Fibroblast of lung (primary cell): ENCODE data around the gene OR2L3. TPM values are rescaled to one million over a fixed set of nuclear protein-coding genes. Genes with fewer than 3 reads are reported as not detected.

Source experiments
- DNase-seq, 2 donors: peaks; one replicate each; pipeline versions ENCODE4 v3.0.0 to v3.0.0-alpha.2; 2010; ENCODE audit warnings: low read depth in 2 of 2
- H2AFZ ChIP-seq: 2 replicates; pipeline ENCODE4 v1.5.1; 2012; ENCODE audit warnings: low read length, control low read depth, inconsistent platforms
- H3K27ac ChIP-seq: 2 replicates; pipeline ENCODE4 v1.5.1; 2011; ENCODE audit warnings: low read length, control low read depth; ENCODE audit not compliant: insufficient read depth
- H3K27me3 ChIP-seq: 2 replicates; pipeline ENCODE4 v1.5.1; 2011; ENCODE audit warnings: mild to moderate bottlenecking, low read length; ENCODE audit not compliant: control insufficient read depth, insufficient read depth
- H3K36me3 ChIP-seq: 2 replicates; pipeline ENCODE4 v1.5.1; 2011; ENCODE audit warnings: low read length; ENCODE audit not compliant: control insufficient read depth, insufficient read depth
- H3K4me1 ChIP-seq: 2 replicates; pipeline ENCODE4 v1.5.1; 2011; ENCODE audit warnings: low read length; ENCODE audit not compliant: control insufficient read depth, insufficient read depth; ENCODE audit errors: extremely low read depth
- H3K4me2 ChIP-seq: 2 replicates; pipeline ENCODE4 v1.5.1; 2011; ENCODE audit warnings: low read length, control low read depth; ENCODE audit not compliant: insufficient read depth; ENCODE audit errors: extremely low read depth
- H3K4me3 ChIP-seq, 4 experiments: fragments of 200-600 bp in 1 of 4; sonication (generic) in 1 of 4; replicated peaks in 1 of 4; 2 replicates each; pipeline ENCODE4 v1.5.1; 2011 to 2016; ENCODE audit warnings: low read length in 4 of 4, low read depth in 3 of 4, mild to moderate bottlenecking in 3 of 4, control low read depth in 2 of 4, inconsistent platforms in 1 of 4, mixed read lengths in 1 of 4; ENCODE audit not compliant: insufficient read depth in 1 of 4; ENCODE audit errors: control extremely low read depth in 1 of 4
- H3K79me2 ChIP-seq: 2 replicates; pipeline ENCODE4 v1.5.1; 2012; ENCODE audit warnings: mild to moderate bottlenecking, low read length, inconsistent platforms; ENCODE audit not compliant: control insufficient read depth, insufficient read depth
- H3K9ac ChIP-seq: 2 replicates; pipeline ENCODE4 v1.5.1; 2011; ENCODE audit warnings: mild to moderate bottlenecking, low read length, control low read depth; ENCODE audit not compliant: insufficient read depth
- H3K9me3 ChIP-seq: 2 replicates; pipeline ENCODE4 v1.5.1; 2012; ENCODE audit warnings: low read depth, low read length; ENCODE audit not compliant: control insufficient read depth, insufficient read depth
- H4K20me1 ChIP-seq: 2 replicates; pipeline ENCODE4 v1.5.1; 2011; ENCODE audit warnings: low read length; ENCODE audit not compliant: control insufficient read depth, insufficient read depth; ENCODE audit errors: extremely low read depth
- EZH2 ChIP-seq: IDR thresholded peaks from 2 replicates; pipeline ENCODE4 v1.5.1; 2012; ENCODE audit warnings: low read length, control low read depth, mild to moderate bottlenecking; ENCODE audit errors: missing control alignments
- polyA minus RNA-seq: library from RNA; depleted of rRNA, polyadenylated mRNA; stranded (reverse); fragments of >200 nt; gene quantifications from 2 replicates; pipeline ENCODE4 v1.2.3, GENCODE V29; 2011; ENCODE audit warnings: low replicate concordance
- polyA plus RNA-seq, 2 donors: library from polyadenylated mRNA; depleted of rRNA in 1 of 2; stranded (reverse) in 1 of 2; unstranded in 1 of 2; fragments of >200 nt; gene quantifications; 2 replicates each; pipeline ENCODE4 v1.2.1, GENCODE V29; 2011 to 2012; ENCODE audit warnings: missing spikeins in 1 of 2
- total RNA-seq: library from RNA; depleted of rRNA; stranded (reverse); fragments of >200 nt; gene quantifications from 2 replicates; pipeline ENCODE4 v1.2.1, GENCODE V29; 2014
- TF ChIP-seq, protein P1 (sequence below), 2 donors: IDR thresholded peaks in 1 of 2; conservative IDR thresholded peaks in 1 of 2; 1 replicate in 1 of 2; 2 replicates in 1 of 2; pipeline ENCODE4 v1.5.1; 2011 to 2012; ENCODE audit warnings: low read length in 2 of 2, control low read depth in 1 of 2, inconsistent platforms in 1 of 2, low read depth in 1 of 2, mild to moderate bottlenecking in 1 of 2

Gene OR2L3
- under 0.01 TPM in 1 of 2 replicates, not detected in the other for total RNA-seq
- polyA plus RNA-seq: not detected in 2 replicates
- polyA plus RNA-seq (2012): not detected in 2 replicates
- not detected in 2 replicates for polyA minus RNA-seq

- no peaks in the 10 kb centered on the region for H4K20me1 ChIP-seq
- no peak within 1 kb of the TSS for H2AFZ ChIP-seq
- no peak for DNase-seq
- H3K4me1 ChIP-seq: no peaks in the 10 kb centered on the region
- H3K27me3 ChIP-seq: no peaks in the 10 kb centered on the region
- no peak within 1 kb of the TSS for H3K4me3 ChIP-seq
- no peaks in the 10 kb centered on the region for H3K36me3 ChIP-seq
- H3K27ac ChIP-seq: no peak within 1 kb of the TSS
- no peak within 1 kb of the TSS for H3K9ac ChIP-seq
- H3K79me2 ChIP-seq: no peaks in the 10 kb centered on the region
- H3K4me2 ChIP-seq: no peak within 1 kb of the TSS
- no peaks in the 10 kb centered on the region for H3K9me3 ChIP-seq
- TF ChIP-seq EZH2: no peak
- TF ChIP-seq, protein P1, sequence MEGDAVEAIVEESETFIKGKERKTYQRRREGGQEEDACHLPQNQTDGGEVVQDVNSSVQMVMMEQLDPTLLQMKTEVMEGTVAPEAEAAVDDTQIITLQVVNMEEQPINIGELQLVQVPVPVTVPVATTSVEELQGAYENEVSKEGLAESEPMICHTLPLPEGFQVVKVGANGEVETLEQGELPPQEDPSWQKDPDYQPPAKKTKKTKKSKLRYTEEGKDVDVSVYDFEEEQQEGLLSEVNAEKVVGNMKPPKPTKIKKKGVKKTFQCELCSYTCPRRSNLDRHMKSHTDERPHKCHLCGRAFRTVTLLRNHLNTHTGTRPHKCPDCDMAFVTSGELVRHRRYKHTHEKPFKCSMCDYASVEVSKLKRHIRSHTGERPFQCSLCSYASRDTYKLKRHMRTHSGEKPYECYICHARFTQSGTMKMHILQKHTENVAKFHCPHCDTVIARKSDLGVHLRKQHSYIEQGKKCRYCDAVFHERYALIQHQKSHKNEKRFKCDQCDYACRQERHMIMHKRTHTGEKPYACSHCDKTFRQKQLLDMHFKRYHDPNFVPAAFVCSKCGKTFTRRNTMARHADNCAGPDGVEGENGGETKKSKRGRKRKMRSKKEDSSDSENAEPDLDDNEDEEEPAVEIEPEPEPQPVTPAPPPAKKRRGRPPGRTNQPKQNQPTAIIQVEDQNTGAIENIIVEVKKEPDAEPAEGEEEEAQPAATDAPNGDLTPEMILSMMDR (conservative IDR thresholded peaks at IDR 0.05 in 1 of 2, IDR thresholded peaks at IDR 0.05 in 1 of 2; ENCODE audit: low read depth in 1 of 2, low read length in 2 of 2): no peak
Observed at GRCh38 chr1:248046536-248046935, at the start of gene OR2L3. Gene OR2L3, plus strand, starts transcription at chr1:248046836. Its CDS starts 13,846 bp downstream, at chr1:248060682.

DNA sequence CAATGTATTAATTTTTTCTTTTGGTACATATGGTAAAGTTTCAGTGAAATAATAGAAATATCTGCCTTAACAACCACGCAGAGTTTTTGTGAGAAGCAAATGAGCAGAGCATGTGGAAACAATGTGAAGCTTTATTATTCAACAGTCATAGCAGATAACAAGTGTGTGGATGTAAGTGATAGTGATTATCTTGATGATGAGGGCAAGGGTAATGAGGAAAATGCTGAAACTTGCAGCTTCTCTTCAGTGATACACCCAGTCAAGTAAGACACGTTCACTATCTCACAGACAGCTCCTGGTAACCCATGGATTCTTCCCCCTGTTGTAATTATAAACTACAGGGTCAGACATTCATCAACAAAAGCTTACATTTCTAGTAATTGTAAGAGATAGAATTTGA lies 47.8 kb upstream of the OR2L3 start:
- Histone ChIP-seq H3K4me2 (no peak overlapping the region), H3K27me3 (no peaks in the 10 kb centered on the region), H3K4me1 (no peaks in the 10 kb centered on the region), H3K27ac (no peak overlapping the region), H3K36me3 (no peaks in the 10 kb centered on the region), H3K4me3 (no peak overlapping the region), H3K79me2 (no peaks in the 10 kb centered on the region), H2AFZ (no peak overlapping the region), H4K20me1 (no peaks in the 10 kb centered on the region), H3K9me3 (no peaks in the 10 kb centered on the region), H3K9ac (no peak overlapping the region)
- DNase-seq: no peak
- TF ChIP-seq, protein P1 (conservative IDR thresholded peaks at IDR 0.05 in 1 of 2, IDR thresholded peaks at IDR 0.05 in 1 of 2; ENCODE audit: low read depth in 1 of 2, low read length in 2 of 2): no peak
- no peak for TF ChIP-seq EZH2

GRCh38 chr1:248000169-248000568 lies 46.5 kb upstream of the OR2L3 start:
- no peak overlapping the region for H3K4me2 ChIP-seq
- no peaks in the 10 kb centered on the region for H3K27me3 ChIP-seq
- no peak overlapping the region for H3K27ac ChIP-seq
- DNase-seq: no peak
- no peaks in the 10 kb centered on the region for H3K9me3 ChIP-seq
- H3K4me1 ChIP-seq: no peaks in the 10 kb centered on the region
- TF ChIP-seq, protein P1 (conservative IDR thresholded peaks at IDR 0.05 in 1 of 2, IDR thresholded peaks at IDR 0.05 in 1 of 2; ENCODE audit: low read depth in 1 of 2, low read length in 2 of 2): no peak
- no peaks in the 10 kb centered on the region for H3K36me3 ChIP-seq
- H2AFZ ChIP-seq: no peak overlapping the region
- H4K20me1 ChIP-seq: no peaks in the 10 kb centered on the region
- H3K4me3 ChIP-seq: no peak overlapping the region
- no peaks in the 10 kb centered on the region for H3K79me2 ChIP-seq
- no peak overlapping the region for H3K9ac ChIP-seq
